HUES48 (cell line): ENCODE data around the gene TMEM132C.

Experiments used
- H3K27ac ChIP-seq: one replicate; pipeline ENCODE4 v1.7.0; 2013; ENCODE audit warnings: low read depth, low read length, inconsistent platforms
- H3K27me3 ChIP-seq: 2 replicates; pipeline ENCODE4 v1.6.1; 2013; ENCODE audit warnings: mild to moderate bottlenecking, low read length; ENCODE audit not compliant: control insufficient read depth, insufficient read depth
- H3K36me3 ChIP-seq: 2 replicates; pipeline ENCODE4 v1.6.1; 2013; ENCODE audit warnings: low read length; ENCODE audit not compliant: control insufficient read depth, insufficient read depth
- H3K4me1 ChIP-seq: 2 replicates; pipeline ENCODE4 v1.6.1; 2013; ENCODE audit warnings: mild to moderate bottlenecking, low read length; ENCODE audit not compliant: control insufficient read depth, insufficient read depth
- H3K4me3 ChIP-seq: 2 replicates; pipeline ENCODE4 v1.5.1; 2013; ENCODE audit warnings: mild to moderate bottlenecking, low read depth, low read length
- H3K9ac ChIP-seq: 2 replicates; pipeline ENCODE4 v1.6.1; 2013; ENCODE audit warnings: mild to moderate bottlenecking, low read depth, low read length, moderate library complexity
- H3K9me3 ChIP-seq: 2 replicates; pipeline ENCODE4 v1.6.1; 2013; ENCODE audit warnings: low read length; ENCODE audit not compliant: control insufficient read depth, insufficient read depth

The TMEM132C gene

DNA sequence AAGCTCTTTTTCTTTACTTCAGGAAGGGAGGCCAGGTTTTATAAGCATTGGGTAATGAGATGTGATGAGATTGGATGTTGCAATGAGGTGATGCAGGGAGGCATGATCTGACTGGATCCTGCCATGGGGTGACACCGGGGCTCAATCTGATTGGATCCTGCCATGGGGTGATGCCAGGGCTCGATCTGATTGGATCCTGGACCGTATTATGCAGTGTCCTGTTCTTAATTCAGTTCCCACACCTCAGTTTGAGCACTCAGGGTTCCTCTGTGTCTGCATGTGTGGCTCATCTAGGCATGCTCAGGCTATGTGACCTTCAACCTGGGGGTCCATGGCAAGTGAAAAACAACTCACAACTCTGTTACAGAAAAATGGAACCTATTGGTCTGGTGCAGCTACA, 390.4 kb downstream of the TMEM132C start:
- Histone ChIP-seq H3K4me1 (no peaks in the 10 kb centered on the region), H3K36me3 (no peaks in the 10 kb centered on the region), H3K27ac (no peak overlapping the region), H3K4me3 (no peak overlapping the region), H3K27me3 (no peaks in the 10 kb centered on the region), H3K9ac (no peak overlapping the region), H3K9me3 (no peaks in the 10 kb centered on the region)

DNA sequence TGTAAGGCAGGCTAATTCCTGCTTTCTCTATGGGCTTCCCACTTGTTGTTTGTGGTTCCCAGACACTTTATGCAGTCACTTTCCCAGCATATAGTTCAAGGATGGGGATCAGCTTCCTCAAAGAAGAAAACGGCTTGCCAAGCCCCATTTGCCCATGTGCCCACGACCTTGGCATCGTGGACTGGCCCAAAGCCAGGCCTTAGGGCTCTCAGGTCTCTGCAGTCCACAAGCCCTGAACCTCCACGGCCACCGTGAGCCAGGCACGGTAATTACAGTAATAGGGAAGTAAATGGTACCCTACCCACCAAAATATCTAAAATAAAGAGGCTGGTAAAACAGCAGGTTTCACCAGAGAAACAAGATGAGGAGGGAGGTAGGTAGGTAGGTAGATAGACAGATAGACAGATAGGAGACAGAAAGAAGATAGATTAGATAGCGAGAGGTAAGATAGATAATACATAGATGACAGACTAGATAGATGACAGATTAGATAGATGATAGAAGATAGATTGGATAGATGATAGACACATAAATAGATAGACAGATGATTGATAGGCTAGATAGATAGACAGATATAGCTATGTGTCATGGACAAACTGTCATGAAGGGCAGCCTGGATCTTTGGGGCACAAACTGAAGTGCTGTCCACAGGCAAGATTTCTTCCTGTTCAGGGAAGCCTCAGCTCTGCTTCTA, 393.7 kb downstream of the TMEM132C start:
- no peak overlapping the region for H3K27ac ChIP-seq
- no peak overlapping the region for H3K9ac ChIP-seq
- H3K36me3 ChIP-seq = no peaks in the 10 kb centered on the region
- H3K4me1 ChIP-seq = no peaks in the 10 kb centered on the region
- no peaks in the 10 kb centered on the region for H3K9me3 ChIP-seq
- H3K4me3 ChIP-seq = no peak overlapping the region
- H3K27me3 ChIP-seq = no peaks in the 10 kb centered on the region

DNA sequence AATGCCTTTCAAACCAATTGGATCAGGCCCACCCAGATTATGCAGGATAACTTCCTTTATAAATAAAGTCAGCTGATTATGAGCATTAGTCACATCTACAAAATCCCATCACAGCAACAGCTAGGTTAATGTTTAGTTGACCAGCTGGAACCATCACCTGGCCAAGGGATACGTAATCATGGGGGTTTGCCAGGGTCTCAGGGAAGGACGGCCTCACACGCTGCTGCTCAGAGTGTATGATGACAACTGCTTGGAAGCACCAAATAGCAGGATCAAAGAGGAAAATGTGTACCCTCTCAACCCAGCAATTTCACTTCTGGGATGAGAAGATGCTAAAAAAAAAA, 394.2 kb downstream of the TMEM132C start:
- Histone ChIP-seq H3K9ac (no peak overlapping the region), H3K27me3 (no peaks in the 10 kb centered on the region), H3K4me3 (no peak overlapping the region), H3K27ac (no peak overlapping the region), H3K36me3 (no peaks in the 10 kb centered on the region), H3K9me3 (no peaks in the 10 kb centered on the region), H3K4me1 (no peaks in the 10 kb centered on the region)

DNA sequence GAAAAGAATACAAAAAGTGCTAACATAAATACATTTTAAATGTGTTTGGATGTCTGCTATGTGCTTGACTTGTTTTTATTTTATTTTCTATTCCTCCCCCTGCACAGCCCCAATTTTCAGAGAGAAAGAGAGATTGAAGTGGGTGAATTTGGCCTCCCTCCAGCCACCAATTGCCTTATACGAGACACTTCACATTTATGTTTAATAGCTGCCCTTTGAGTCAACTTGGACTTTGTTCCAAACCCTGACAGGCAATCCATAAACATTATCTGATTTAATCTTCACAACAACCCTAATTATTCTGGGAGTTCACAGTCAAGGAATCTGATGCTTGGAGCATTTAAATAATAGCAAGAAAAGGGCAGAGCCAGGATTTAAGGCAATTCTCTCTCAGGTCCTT, 395.1 kb downstream of the TMEM132C start:
- Histone ChIP-seq H3K4me1 (no peaks in the 10 kb centered on the region), H3K4me3 (no peak overlapping the region), H3K27me3 (no peaks in the 10 kb centered on the region), H3K9ac (no peak overlapping the region), H3K36me3 (no peaks in the 10 kb centered on the region), H3K27ac (no peak overlapping the region), H3K9me3 (no peaks in the 10 kb centered on the region)

DNA sequence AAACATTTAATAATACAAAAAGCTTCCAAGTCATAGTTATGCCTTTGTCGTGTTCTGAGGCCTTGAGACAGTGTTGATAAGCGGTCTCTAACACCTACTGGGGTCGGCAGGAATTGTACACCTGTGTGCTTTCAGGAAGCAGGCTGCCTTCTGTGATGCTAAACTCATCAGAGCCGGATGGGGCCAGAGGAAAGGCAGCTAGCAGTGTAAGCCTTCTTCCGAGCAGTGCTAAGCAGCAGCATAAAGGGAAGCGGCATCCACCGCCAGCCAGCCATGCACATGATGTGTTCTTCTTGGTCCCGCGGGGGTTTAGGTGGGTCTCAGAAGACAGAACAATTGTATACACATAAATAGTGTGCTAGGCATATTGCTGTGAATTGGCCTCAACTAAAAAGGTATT, 397.5 kb downstream of the TMEM132C start:
- Histone ChIP-seq H3K9me3 (no peaks in the 10 kb centered on the region), H3K9ac (no peak overlapping the region), H3K4me1 (no peaks in the 10 kb centered on the region), H3K36me3 (no peaks in the 10 kb centered on the region), H3K4me3 (no peak overlapping the region), H3K27me3 (no peaks in the 10 kb centered on the region), H3K27ac (no peak overlapping the region)

DNA sequence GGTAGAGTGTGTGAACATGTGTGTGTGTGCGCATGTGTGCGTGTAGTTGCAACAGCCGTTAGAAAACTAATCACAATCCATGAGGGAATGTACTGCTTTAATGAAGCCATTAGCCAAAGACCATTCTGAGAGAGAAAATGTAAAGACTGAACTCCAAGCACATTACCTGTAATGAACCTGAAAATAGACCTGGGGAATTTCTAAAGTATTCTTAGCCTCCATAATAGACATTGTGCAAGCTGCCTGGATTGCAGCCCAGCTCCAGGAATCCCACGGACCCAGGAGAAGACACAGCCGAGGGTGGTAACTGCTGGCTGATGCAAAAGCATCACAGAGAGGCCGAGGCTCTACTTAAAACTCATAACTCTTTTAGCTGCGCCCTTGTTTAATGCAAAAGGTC, 400.2 kb downstream of the TMEM132C start:
- no peaks in the 10 kb centered on the region for H3K4me1 ChIP-seq

DNA sequence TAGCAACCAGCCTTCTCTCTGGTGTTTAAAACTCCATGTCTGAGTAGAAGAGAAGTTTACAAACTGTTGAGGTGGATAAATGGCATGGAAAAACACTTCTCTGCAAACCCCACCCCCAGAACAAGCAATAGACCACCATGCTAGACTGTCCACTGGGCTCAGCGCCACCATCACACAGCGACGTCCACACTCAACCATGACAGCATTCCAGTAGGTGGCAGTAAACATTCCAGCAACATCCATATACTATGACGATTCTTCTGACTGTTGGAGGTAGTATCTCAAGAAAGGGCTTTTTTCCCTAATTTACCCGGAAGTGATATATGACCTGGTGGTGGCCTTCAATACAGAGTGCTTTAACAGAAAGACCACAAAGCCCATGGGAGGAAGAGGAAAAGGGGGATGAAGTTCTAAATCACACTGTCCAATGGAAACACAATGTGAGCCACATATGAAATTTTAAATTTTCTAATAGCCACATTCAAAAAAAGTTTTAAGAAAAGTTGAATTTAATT, 404.6 kb downstream of the TMEM132C start:
- no peak overlapping the region for H3K4me3 ChIP-seq
- H3K9ac ChIP-seq = no peak overlapping the region
- no peak overlapping the region for H3K27ac ChIP-seq
- no peaks in the 10 kb centered on the region for H3K36me3 ChIP-seq
- no peaks in the 10 kb centered on the region for H3K4me1 ChIP-seq
- H3K9me3 ChIP-seq = no peaks in the 10 kb centered on the region
- no peaks in the 10 kb centered on the region for H3K27me3 ChIP-seq

More for the DNA sequence above, 400.2 kb downstream of the TMEM132C start:
- Histone ChIP-seq H3K9me3 (no peaks in the 10 kb centered on the region), H3K27ac (no peak overlapping the region), H3K27me3 (no peaks in the 10 kb centered on the region), H3K9ac (no peak overlapping the region), H3K36me3 (no peaks in the 10 kb centered on the region), H3K4me3 (no peak overlapping the region)

DNA sequence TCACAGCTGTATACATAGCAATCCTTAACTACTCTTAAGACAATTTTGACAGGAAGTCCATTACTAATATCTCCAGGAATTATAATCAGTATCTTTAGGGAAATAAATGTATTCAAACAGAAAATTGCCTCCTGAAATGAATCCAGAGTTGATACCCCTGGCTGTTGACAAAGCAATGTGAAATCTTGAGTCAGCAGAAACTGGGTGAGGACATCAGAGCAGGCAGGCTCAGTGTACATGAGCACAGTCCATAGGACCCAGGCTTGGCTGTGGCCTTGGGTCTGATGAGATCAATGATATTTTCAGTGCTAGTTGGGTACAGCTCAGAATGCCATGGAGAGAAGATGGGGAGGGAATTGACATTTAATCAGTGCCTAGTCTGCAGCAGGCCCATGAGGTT, 405.5 kb downstream of the TMEM132C start:
- H3K36me3 ChIP-seq = no peaks in the 10 kb centered on the region
- no peak overlapping the region for H3K4me3 ChIP-seq

DNA sequence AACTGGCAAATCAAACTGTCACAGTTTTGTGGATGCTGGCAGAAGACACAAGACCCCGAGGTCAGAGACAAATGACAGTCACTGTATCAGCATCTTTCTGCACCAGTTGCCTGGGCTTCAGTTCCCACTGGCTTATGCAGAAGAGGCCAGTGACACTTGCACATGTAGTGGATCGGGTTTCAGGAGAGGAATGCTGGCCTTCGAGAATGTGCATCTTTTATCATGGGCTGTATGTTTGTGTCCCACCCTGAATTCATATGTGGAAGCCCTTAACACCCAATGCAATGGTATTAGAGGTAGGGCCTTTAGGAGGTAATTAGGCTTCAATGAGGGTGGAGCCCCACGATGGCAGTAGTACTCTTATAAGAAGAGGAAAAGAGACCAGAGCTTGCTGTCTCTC, 405.9 kb downstream of the TMEM132C start:
- Histone ChIP-seq H3K36me3 (no peaks in the 10 kb centered on the region), H3K27ac (no peak overlapping the region), H3K4me3 (no peak overlapping the region), H3K4me1 (no peaks in the 10 kb centered on the region), H3K9me3 (no peaks in the 10 kb centered on the region), H3K9ac (no peak overlapping the region), H3K27me3 (no peaks in the 10 kb centered on the region)

More for the DNA sequence above, 405.5 kb downstream of the TMEM132C start:
- Histone ChIP-seq H3K9ac (no peak overlapping the region), H3K4me1 (no peaks in the 10 kb centered on the region), H3K9me3 (no peaks in the 10 kb centered on the region), H3K27ac (no peak overlapping the region), H3K27me3 (no peaks in the 10 kb centered on the region)

DNA sequence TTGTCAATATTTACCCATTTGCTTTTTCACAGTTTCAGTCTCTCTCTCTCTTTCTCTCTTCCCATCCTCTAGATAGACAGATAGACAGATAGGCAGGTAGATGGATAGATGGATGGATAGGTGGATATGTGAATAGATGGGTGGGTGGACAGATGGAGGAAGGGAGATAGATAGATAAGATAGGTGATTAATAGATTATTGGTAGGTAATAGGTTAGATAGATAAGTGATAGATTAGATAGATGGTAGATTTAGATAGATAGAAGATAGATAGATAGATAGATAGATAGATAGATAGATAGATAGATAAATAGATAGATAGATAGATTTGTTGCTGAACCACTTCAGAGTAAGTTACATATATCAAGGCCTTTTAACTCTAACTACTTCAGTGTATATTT, 408.6 kb downstream of the TMEM132C start:
- Histone ChIP-seq H3K9me3 (no peaks in the 10 kb centered on the region), H3K27ac (no peak overlapping the region), H3K36me3 (no peaks in the 10 kb centered on the region), H3K9ac (no peak overlapping the region), H3K4me3 (no peak overlapping the region), H3K4me1 (no peaks in the 10 kb centered on the region), H3K27me3 (no peaks in the 10 kb centered on the region)

DNA sequence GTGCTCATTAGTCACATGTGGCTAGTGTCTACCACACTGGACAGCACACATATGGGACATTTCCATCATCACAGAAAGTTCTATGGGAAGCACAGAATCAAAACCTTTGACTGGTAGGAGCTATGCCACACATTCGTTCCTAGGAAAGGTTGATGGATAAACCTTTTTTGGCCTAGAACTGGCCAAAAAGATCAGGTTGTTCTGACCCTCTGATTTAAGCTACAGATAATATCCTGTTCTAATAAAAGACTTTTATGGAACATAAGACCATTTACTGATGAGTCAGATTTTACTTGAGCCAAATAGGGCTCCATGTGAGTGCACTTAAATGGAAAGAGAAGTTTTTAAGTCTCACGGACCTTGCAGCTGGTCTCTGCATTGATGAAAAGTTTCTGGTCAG, 413.6 kb downstream of the TMEM132C start:
- Histone ChIP-seq H3K27me3 (no peaks in the 10 kb centered on the region), H3K36me3 (no peaks in the 10 kb centered on the region), H3K9me3 (no peaks in the 10 kb centered on the region), H3K27ac (no peak overlapping the region), H3K4me3 (no peak overlapping the region), H3K9ac (no peak overlapping the region), H3K4me1 (no peaks in the 10 kb centered on the region)
